GM18907 (cell line): ENCODE data around the gene SLC23A3.
A peak's percentile ranks its signal among the peaks of the same experiment; 100 is the strongest.
"Not testable (repeated sequence)": the region's sequence is repeated elsewhere in the genome, so short reads cannot be mapped to it uniquely, and the experiment has no call there.

Source experiments
- ATAC-seq: cut with Tn5 transposase; IDR thresholded peaks from one replicate; pipeline ENCODE4 v1.9.1; 2021; ENCODE audit warnings: mild to moderate bottlenecking, moderate library complexity; ENCODE audit not compliant: unreplicated experiment

The SLC23A3 gene

DNA sequence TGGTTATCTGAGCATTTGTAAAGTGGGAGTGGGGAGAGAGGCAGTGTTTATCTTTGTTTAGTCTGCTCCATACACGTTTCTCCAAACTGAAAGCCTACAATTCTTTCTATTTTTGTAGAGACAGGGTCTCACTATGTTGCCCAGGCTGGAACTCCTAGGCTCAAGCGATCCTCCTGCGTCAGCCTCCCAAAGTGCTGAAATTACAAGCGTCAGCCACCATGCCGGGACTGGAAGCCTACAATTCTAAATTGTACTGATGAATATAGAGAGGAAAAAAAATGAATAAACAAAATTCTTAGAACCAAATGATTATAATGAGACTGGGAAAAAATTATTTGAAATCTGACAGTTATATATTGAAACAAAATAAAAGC is 35.3 kb upstream of the SLC23A3 start:
- ATAC-seq: no peak

DNA sequence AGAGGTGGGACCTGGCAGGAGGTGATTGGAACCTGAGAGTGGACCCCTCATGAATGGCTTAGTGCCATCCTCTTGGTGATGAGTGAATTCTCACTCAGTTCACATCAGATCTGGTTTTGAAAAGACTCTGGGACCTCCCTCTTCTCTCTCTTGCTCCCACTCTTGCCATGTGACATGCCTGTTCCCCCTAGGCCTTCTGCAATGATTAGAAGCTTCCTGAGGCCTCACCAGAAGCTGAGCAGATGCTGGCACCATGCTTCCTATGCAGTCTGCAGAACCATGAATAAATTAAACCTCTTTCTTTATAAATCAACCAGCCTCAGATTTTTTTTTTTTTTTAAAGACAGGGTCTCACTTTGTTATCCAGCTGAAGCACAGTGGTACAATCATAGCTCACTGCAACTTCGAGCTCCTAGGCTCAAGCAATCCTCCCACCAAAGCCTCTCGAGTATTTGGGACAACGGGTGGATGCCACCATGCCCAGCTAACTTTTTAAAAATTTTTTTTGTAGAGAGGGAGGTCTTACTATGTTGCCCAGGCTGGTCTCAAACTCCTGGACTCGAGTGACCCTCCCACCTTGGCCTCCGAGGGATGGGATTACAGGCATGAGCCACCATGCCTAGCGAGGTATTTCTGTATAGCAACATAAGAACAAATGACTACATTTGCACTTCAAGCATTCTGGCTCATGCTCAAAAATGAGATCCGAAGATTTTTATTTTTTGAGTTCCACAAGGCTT is 34.8 kb upstream of the SLC23A3 start:
- no peak for ATAC-seq

DNA sequence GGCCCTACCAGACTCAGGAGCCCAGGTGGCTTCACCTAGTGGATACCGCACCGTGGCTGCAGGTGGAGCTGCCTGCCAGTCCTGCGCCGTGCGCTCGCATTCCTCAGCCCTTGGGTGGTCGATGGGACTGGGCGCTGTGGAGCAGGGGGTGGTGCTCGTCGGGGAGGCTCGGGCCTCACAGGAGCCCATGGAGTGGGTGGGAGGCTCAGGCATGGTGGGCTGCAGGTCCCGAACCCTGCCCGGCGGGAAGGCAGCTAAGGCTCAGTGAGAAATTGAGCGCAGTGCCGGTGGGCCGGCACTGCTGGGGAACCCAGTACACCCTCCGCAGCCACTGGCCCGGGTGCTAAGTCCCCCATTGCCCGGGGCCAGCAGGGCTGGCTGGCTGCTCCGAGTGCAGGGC is 31.5 kb upstream of the SLC23A3 start:
- ATAC-seq: not testable (repeated sequence)

DNA sequence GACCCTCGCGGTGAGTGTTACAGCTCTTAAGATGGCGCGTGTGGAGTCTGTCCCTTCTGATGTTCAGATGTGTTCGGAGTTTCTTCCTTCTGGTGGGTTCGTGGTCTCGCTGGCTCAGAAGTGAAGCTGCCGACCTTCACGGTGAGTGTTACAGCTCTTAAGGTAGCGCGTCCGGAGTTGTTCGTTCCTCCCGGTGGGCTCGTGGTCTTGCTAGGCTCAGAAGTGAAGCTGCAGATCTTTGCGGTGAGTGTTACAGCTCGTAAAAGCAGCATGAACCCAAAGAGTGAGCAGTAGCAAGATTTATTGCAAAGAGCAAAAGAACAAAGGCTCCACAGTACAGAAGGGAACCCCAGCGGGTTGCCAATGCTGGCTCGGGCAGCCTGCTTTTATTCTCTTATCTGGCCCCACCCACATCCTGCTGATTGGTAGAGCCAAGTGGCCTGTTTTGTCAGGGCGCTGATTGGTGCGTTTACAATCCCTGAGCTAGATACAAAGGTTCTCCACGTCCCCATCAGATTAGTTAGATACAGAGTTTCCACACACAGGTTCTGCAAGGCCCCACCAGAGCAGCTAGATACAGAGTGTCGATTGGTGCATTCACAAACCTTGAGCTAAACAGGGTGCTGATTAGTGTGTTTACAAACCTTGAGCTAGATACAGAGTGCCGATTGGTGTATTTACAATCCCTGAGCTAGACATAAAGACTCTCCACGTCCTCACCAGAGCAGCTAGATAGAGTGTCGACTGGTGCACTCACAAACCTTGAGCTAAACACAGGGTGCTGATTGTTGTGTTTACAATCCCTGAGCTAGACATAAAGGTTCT is 30.9 kb upstream of the SLC23A3 start:
- not testable (repeated sequence) for ATAC-seq

DNA sequence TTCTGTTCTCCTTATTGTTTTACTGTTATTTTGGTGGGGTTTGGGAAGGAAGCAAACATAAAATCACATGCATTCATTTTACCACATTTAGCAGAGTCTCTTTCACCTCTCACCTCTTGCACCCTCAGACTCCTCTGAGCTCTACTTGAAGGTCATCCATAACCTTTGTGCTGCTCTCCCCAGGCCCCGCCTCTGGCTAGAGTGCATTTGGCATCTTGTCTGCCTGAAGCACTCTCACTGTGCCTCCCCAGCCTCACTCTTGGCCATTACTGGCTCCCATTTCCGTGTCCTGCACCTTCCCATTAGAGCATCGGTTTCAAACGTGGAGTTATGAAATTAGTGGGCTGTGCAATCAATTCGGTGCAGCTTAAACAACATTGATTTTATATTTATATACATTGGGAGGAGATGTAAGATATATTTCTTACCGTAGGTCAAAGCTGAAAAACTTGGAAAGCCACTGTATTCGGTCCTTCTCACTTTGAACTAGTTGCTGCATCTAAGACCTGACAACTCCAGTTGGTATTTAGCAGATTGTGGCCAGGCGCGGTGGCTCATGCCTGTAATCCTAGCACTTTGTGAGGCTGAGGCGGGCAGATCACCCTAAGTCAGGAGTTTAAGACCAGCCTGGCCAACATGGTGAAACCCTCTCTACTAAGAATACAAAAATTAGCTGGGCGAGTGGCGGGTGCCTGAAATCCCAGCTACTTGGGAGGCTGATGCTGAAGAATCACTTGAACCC is 29.8 kb upstream of the SLC23A3 start:
- no peak for ATAC-seq

DNA sequence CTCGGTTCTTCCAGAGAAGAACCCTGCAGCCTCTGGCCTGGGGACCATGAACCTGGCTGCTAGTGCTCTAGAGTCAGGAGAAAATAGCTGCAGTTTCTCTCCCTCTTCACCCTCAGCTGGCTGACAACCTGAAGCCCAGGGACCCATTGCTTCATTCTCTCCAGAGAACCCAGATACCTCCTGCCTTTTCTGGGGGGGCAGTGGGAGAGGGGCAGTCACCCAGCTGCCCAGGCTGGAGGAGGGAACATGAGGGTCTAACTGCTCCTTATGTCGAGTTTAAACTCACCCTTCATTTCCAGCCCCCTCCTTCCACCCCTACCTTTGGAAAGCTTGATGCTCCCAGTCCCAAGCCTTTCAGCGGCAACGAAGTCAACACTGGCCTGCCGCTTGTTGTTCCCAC is 29.1 kb upstream of the SLC23A3 start:
- no peak for ATAC-seq

DNA sequence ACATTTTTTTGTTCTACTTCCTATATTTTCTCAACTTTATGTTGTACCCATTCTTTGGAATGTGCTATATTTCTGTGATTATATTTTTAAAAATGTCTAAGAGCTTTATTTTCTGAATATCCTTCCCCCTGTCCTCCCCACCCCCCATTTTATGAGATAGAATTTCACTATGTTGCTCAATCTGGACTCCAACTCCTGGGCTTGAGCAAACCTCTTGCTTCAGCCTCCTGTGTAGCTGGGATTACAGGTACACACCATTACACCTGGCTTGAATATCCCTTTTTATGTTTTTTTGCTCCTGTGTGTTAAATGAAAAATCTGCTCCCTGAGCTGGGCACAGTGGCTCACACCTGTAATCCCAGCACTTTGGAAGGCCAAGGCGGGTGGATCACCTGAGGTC is 27.6 kb upstream of the SLC23A3 start:
- ATAC-seq: no peak

DNA sequence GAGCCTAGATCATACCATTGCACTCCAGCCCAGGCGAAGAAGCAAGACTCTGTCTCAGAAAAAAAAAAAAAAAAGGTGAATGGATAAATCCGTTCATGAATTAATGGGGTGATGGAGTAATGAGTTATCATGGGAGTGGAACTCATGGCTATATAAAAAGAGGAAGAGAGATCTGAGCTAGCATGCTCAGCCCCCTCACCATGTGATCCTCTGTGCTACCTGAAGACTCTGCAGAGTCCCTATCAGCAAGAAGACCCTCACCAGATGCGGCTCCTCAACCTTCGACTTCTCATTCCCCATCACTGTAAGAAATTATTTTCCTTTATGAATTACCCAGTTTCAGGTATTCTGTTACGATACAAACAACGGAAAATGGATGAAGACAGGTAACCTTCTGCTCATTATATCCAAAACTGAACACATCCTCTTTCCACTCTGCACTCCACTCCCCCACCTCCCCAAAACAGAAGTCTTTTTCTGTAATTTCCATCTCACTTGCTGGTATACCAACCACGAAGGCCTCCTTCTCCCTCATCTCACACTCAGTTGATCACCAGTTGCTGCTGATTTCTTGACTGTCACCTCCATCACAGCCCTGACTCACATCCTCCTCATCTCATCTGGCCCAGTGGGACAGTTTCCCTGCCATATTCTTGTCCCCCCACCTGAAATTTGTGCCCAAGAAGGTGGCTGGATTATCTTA is 17.1 kb upstream of the SLC23A3 start:
- ATAC-seq: no peak

DNA sequence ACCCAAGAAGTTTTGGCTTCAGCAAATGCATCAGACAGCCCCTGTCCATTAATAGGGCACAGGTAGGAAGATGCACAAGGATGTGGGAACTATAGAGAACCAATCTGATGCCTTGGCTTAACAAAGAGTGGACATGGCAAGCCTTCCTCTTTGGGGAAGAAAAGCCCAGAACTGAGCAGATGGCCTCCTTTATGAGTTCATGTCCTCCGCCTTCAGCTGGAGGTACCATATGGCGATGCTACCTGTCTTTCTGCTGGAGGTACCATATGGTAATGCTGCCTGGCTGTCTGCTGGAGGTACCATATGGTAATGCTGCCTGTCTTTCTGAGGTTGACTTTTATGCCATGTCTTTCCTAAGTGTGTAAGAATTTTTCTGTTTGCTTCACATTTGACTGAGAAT is 14.3 kb upstream of the SLC23A3 start:
- ATAC-seq: no peak

DNA sequence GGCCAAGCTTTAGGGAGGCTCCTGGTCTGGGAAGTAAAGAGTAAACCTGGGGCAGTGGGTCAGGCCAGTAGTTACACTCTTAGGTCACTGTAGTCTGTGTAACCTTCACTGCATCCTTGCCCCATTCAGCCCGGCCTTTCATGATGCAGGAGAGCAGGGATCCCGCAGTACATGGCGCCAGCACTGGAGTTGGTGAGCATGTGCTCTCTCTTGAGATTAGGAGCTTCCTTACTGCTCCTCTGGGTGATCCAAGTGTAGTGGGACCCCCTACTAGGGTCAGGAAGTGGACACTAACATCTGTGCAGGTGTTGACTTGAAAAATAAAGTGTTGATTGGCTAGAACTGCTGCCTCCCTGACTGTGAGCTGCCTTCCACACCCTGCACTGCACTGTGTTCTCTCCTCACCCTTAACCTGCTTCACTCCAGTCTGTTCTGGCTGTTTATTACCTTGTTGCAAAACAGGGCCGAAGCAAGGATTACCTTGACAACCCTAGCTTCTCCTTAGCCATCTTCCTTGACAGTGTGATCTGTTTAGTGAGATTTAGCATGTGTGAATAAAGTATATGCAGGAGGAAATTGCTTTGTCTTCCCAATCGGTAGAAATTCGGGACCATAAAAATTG is 13.4 kb upstream of the SLC23A3 start:
- no peak for ATAC-seq

DNA sequence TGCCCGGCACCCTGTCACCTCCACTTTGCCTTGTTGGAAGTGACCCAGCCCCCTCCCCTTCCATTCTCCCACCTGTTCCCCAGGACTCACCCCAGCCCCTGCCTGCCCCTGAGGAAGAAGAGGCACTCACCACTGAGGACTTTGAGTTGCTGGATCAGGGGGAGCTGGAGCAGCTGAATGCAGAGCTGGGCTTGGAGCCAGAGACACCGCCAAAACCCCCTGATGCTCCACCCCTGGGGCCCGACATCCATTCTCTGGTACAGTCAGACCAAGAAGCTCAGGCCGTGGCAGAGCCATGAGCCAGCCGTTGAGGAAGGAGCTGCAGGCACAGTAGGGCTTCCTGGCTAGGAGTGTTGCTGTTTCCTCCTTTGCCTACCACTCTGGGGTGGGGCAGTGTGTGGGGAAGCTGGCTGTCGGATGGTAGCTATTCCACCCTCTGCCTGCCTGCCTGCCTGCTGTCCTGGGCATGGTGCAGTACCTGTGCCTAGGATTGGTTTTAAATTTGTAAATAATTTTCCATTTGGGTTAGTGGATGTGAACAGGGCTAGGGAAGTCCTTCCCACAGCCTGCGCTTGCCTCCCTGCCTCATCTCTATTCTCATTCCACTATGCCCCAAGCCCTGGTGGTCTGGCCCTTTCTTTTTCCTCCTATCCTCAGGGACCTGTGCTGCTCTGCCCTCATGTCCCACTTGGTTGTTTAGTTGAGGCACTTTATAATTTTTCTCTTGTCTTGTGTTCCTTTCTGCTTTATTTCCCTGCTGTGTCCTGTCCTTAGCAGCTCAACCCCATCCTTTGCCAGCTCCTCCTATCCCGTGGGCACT is 12.7 kb upstream of the SLC23A3 start:
- no peak for ATAC-seq

DNA sequence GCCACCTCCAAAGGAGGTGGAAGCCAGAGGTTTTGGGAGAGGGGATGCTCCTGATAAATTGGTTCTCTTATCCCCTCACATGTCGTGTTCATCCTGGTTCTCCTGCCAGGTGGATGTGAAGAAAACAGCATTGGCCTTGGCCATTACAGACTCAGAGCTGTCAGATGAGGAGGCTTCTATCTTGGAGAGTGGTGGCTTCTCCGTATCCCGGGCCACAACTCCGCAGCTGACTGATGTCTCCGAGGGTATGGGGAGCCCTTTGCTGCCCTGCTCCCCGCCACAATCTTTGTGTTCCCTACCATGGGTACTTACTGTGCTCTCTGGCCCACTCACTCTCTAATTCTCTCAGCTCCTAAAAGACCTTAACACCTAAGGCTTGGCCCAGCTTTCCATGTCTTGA is 11.7 kb upstream of the SLC23A3 start:
- ATAC-seq: no peak

DNA sequence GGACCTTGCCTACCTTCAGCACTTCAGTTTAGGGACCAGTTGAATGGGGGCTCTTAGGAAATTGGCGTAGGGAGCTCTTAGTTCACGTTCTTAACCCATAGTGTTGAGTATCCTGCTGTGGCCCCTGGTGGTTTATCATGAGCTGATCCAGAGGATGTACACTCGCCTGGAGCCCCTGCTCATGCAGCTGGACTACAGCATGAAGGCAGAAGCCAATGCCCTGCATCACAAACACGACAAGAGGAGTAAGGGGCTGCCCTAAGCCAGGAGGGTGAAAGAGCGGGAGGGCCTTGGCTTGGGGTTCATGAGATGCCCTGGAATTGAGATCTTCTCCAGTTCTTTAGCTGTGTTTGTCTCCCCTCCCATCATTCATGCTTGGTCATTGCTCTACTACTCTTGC is 11.1 kb upstream of the SLC23A3 start:
- ATAC-seq: no peak

DNA sequence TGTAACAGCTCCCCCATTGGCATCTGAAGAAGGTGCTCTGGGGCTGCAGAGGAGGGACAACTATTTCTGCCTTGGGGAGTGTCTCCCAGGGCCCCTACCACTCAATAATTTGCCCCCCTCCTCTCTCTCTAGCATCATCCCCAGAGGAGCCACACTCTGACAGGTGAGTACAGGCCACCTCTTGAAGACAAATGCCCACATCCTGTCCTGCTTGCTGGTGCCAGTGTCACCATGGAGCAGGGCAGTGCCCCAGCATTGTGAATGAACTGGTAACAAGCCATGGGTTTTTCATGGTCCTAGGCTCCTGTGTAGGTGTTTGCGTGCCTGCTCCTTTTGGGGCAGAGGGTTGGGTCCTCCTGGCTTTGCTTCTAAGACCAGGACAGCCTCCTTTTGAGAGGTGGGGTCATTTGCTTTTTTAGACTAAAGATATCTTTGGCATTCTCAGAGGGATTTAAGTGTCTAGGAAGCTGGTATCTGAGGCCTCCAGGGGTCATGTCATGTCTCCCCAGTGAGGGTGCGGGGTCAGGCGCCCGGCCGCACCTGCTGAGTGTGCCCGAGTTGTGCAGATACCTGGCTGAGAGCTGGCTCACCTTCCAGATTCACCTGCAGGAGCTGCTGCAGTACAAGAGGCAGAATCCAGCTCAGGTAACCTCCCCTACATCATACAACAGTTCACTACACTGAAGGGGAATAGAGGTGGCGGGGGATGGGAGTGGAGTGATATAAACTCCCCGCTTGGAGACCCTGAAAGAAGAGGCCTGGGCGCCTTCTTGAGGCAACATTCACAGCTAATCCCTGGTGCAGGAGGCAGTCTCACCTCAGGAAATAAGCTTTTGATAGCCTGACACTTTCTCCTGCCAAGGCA is 10.0 kb upstream of the SLC23A3 start:
- no peak for ATAC-seq

DNA sequence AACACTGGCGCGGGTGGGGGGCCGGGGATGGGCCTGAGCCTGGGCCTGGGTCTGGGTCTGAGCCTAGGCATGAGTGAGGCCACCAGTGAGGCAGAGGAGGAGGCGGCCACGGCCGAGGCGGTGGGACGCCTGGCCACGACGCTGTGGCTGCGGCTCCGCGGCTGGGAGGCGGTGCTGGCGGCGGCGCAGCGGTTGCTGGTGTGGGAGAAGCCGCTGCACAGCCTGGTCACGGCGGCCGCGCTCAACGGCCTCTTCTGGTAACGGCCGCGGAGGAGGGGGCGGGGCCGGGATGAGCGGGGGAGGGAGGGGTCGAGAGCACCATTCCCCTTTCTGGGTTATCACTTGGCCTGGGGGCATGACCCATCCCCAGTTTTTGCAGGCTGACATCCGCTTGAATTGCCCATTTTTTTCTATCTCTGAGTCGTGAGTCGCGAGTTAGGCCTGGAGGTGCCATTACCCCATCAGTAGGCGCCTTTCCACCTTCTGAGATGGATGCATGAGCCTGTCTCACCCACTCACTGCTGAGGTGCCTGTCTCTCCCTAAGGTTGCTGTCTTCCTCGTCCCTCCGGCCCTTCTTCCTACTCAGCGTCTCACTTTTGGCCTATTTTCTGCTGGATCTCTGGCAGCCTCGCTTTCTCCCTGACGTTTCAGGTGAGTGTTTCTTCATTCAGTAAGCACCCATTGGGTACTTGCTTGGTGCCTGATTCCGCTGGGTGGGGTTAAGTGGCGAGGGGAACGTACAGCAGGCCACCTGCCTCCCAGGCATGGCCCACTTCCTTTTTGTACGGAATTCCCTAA is 8.7 kb upstream of the SLC23A3 start:
- ATAC-seq: peak; percentile 18

DNA sequence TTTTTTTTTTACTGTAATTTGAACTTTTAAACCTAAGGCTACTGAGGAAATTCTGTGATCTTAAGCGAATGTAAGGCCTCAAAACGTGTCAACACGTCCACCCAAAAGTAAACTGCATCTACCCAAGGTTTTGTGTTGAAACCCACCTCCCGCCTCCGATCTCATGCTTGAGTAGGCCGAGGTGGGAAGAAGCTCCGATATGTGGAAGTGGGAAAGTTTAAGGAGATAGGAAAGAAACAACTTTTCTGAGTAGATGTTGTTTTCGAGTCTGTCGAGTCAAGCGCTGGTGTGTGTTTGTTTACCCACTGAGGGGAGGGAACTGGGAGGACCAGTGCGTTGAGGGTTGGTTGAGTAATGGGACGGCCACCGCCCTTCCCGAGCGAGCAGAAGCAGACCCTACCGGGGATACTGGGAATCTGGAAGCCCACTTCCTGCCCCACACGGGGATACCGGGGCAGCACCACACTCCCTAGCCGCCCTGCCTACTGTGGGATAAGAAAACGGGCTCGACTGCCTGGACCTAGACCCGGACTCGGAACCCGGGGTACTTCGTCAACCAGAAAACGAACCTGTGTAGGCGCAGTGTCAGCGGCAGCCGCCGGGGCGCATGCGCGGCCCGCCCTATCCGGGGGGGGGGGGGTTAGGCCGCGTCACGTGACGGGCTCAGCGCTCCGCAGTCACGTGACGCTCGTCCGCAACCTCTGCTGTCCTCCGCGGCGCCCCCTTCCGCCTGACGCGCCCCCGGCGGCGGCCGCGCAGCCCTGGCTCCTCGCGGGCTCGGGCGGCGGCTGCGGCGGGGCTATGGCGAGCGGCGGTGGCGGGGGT is 7.9 kb upstream of the SLC23A3 start, which contains the start of gene RETREG2:
Gene RETREG2, plus strand, starts transcription at position 724 of the 825 bp plus-strand sequence. Its CDS starts 78 bp downstream, at position 802.
- ATAC-seq: peak; percentile 47
